Measurements from ENCODE around the gene KIF26B. TPM values are rescaled to one million over a fixed set of nuclear protein-coding genes. Genes with fewer than 3 reads are reported as not detected.

KIF26B gene
- polyA plus RNA-seq, 1 of the 3 experiments (the other 2 are of a cell fraction): 2.6 TPM

DNA sequence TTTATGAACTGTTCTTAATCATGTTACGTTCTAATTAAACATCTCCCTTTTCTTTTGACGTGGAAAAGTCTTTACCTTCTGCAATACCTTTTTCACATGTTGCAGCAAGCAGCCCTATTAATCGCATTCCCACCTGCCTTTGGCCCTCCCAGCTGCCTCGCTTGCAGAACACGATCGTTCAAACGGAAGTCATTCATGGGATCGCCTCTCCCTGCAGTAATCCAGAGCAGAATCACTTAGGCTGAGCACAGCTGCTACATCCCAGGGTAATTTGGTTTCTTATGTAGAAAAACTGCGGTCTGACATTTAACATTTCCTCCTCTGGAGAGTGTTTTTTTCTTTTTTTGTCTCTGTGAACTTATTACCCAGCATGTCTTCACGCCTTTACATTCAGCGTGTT lies 206.3 kb downstream of the KIF26B start:
- Histone ChIP-seq H3K27ac (ENCODE audit: low read depth in 2 of 2, low read length in 1 of 2) (no peak overlapping the region), H3K27me3 (ENCODE audit: insufficient read depth) (no peaks in the 10 kb centered on the region), H3K9ac (no peak overlapping the region), H3K9me2 (no peaks in the 10 kb centered on the region), H4K20me1 (ENCODE audit: insufficient read depth) (no peaks in the 10 kb centered on the region; the same call in 1 of the 2 replicates), H3K79me2 (ENCODE audit: insufficient read depth) (no peaks in the 10 kb centered on the region), H3K36me3 (replicated peaks in 1 of 2; ENCODE audit: control insufficient read depth in 1 of 2, insufficient read depth in 2 of 2, low read length in 1 of 2) (peaks cover 0 to 5% of the 10 kb centered on the region in 2 experiments), H2AFZ (ENCODE audit: low read depth) (no peak overlapping the region), H3K9me3 (no peaks in the 10 kb centered on the region), H3K4me2 (no peak overlapping the region), H3K4me3 (ENCODE audit: low read depth in 2 of 2, low read length in 1 of 2) (no peak overlapping the region), H3K4me1 (ENCODE audit: control insufficient read depth in 1 of 2, insufficient read depth in 2 of 2, low read depth in 1 of 2, low read length in 1 of 2) (peaks cover 0 to 15% of the 10 kb centered on the region in 2 experiments; a peak in 1 of 4 replicates), H3F3A (replicated peaks; ENCODE audit: insufficient read depth) (no peaks in the 10 kb centered on the region)
- no peak for TF ChIP-seq SIN3A (IDR thresholded peaks at IDR 0.05; ENCODE audit: borderline replicate concordance, low read depth, low read length)
- TF ChIP-seq, protein P1, sequence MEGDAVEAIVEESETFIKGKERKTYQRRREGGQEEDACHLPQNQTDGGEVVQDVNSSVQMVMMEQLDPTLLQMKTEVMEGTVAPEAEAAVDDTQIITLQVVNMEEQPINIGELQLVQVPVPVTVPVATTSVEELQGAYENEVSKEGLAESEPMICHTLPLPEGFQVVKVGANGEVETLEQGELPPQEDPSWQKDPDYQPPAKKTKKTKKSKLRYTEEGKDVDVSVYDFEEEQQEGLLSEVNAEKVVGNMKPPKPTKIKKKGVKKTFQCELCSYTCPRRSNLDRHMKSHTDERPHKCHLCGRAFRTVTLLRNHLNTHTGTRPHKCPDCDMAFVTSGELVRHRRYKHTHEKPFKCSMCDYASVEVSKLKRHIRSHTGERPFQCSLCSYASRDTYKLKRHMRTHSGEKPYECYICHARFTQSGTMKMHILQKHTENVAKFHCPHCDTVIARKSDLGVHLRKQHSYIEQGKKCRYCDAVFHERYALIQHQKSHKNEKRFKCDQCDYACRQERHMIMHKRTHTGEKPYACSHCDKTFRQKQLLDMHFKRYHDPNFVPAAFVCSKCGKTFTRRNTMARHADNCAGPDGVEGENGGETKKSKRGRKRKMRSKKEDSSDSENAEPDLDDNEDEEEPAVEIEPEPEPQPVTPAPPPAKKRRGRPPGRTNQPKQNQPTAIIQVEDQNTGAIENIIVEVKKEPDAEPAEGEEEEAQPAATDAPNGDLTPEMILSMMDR (IDR thresholded peaks at IDR 0.05): no peak
- TF ChIP-seq, protein P2, sequence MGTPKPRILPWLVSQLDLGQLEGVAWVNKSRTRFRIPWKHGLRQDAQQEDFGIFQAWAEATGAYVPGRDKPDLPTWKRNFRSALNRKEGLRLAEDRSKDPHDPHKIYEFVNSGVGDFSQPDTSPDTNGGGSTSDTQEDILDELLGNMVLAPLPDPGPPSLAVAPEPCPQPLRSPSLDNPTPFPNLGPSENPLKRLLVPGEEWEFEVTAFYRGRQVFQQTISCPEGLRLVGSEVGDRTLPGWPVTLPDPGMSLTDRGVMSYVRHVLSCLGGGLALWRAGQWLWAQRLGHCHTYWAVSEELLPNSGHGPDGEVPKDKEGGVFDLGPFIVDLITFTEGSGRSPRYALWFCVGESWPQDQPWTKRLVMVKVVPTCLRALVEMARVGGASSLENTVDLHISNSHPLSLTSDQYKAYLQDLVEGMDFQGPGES (IDR thresholded peaks at IDR 0.05; ENCODE audit: low read depth, low read length): no peak
- TF ChIP-seq TCF12 (IDR thresholded peaks at IDR 0.05): no peak
- no peak for TF ChIP-seq RCOR1 (IDR thresholded peaks at IDR 0.05; ENCODE audit: low read length)
- TF ChIP-seq RXRA (IDR thresholded peaks at IDR 0.05; ENCODE audit: borderline replicate concordance, low read depth): no peak
- TF ChIP-seq NRF1 (IDR thresholded peaks at IDR 0.05; ENCODE audit: low read depth, low read length): no peak
- no peak for DNase-seq
- CTCF ChIA-PET: interaction anchor here (1.2 kb wide), 1 partner anchor 204 kb away, joined by 3 read pairs; no protein-coding TSS in a partner anchor
- POLR2A ChIA-PET: no interaction called here
- 94% methylated on average over 11 of the region's 11 CpGs for WGBS (ENCODE audit: low lambda C conversion rate)

DNA sequence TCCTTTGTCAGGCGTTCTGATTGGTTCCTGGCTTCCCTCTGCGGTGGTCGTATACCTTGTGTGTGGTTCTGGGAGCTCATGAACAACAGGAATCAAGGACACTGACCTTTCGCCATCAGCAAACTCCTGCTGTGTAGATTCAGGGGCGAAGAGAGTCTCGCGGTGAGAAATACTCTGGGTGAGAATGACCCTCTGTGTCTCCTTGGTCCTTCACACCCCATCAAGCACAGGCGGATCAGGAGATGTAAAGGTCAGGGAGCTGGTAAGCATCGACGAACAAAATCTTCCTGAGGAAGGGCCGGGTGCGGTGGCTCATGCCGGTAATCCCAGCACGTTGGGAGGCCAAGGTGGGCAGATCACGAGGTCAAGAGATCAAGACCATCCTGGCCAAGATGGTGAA lies 207.2 kb downstream of the KIF26B start:
- peaks cover 3% of the 10 kb centered on the region for H3F3A ChIP-seq (replicated peaks; ENCODE audit: insufficient read depth)
- H3K27ac ChIP-seq (ENCODE audit: low read depth in 2 of 2, low read length in 1 of 2): no peak overlapping the region
- 86% methylated on average over 13 of the region's 15 CpGs for WGBS (ENCODE audit: low lambda C conversion rate)
- ChIA-PET POLR2A (no interaction called here), CTCF (interaction anchor here (1.1 to 1.4 kb wide), 2 partner anchors 17 to 20 kb away, joined by 3 read pairs; no protein-coding TSS in a partner anchor)
- no peak for DNase-seq
- no peak overlapping the region for H2AFZ ChIP-seq (ENCODE audit: low read depth)
- H3K9me3 ChIP-seq: no peaks in the 10 kb centered on the region
- no peaks in the 10 kb centered on the region; the same call in 1 of the 2 replicates for H4K20me1 ChIP-seq (ENCODE audit: insufficient read depth)
- peaks cover 0 to 10% of the 10 kb centered on the region in 2 experiments for H3K36me3 ChIP-seq (replicated peaks in 1 of 2; ENCODE audit: control insufficient read depth in 1 of 2, insufficient read depth in 2 of 2, low read length in 1 of 2)
- no peaks in the 10 kb centered on the region for H3K9me2 ChIP-seq
- H3K79me2 ChIP-seq (ENCODE audit: insufficient read depth): no peaks in the 10 kb centered on the region
- no peak overlapping the region for H3K4me3 ChIP-seq (ENCODE audit: low read depth in 2 of 2, low read length in 1 of 2)
- H3K9ac ChIP-seq: no peak overlapping the region
- no peaks in the 10 kb centered on the region for H3K27me3 ChIP-seq (ENCODE audit: insufficient read depth)
- no peak overlapping the region for H3K4me2 ChIP-seq
- peaks cover 0 to 15% of the 10 kb centered on the region in 2 experiments; a peak in 1 of 4 replicates for H3K4me1 ChIP-seq (ENCODE audit: control insufficient read depth in 1 of 2, insufficient read depth in 2 of 2, low read depth in 1 of 2, low read length in 1 of 2)
- no peak for TF ChIP-seq SIN3A (IDR thresholded peaks at IDR 0.05; ENCODE audit: borderline replicate concordance, low read depth, low read length)
- no peak for TF ChIP-seq RAD21 (IDR thresholded peaks at IDR 0.05; ENCODE audit: low read length)
- no peak for TF ChIP-seq YY1 (IDR thresholded peaks at IDR 0.05; ENCODE audit: low read depth)
- TF ChIP-seq NFIC (IDR thresholded peaks at IDR 0.05; ENCODE audit: borderline replicate concordance): no peak
- TF ChIP-seq, protein P3, sequence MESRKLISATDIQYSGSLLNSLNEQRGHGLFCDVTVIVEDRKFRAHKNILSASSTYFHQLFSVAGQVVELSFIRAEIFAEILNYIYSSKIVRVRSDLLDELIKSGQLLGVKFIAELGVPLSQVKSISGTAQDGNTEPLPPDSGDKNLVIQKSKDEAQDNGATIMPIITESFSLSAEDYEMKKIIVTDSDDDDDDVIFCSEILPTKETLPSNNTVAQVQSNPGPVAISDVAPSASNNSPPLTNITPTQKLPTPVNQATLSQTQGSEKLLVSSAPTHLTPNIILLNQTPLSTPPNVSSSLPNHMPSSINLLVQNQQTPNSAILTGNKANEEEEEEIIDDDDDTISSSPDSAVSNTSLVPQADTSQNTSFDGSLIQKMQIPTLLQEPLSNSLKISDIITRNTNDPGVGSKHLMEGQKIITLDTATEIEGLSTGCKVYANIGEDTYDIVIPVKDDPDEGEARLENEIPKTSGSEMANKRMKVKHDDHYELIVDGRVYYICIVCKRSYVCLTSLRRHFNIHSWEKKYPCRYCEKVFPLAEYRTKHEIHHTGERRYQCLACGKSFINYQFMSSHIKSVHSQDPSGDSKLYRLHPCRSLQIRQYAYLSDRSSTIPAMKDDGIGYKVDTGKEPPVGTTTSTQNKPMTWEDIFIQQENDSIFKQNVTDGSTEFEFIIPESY (IDR thresholded peaks at IDR 0.05; ENCODE audit: borderline replicate concordance, low read depth): no peak
- TF ChIP-seq, protein P4, sequence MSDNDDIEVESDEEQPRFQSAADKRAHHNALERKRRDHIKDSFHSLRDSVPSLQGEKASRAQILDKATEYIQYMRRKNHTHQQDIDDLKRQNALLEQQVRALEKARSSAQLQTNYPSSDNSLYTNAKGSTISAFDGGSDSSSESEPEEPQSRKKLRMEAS (IDR thresholded peaks at IDR 0.05; ENCODE audit: low read depth): no peak
- TF ChIP-seq RCOR1 (IDR thresholded peaks at IDR 0.05; ENCODE audit: low read length): no peak
- TF ChIP-seq, protein P5, sequence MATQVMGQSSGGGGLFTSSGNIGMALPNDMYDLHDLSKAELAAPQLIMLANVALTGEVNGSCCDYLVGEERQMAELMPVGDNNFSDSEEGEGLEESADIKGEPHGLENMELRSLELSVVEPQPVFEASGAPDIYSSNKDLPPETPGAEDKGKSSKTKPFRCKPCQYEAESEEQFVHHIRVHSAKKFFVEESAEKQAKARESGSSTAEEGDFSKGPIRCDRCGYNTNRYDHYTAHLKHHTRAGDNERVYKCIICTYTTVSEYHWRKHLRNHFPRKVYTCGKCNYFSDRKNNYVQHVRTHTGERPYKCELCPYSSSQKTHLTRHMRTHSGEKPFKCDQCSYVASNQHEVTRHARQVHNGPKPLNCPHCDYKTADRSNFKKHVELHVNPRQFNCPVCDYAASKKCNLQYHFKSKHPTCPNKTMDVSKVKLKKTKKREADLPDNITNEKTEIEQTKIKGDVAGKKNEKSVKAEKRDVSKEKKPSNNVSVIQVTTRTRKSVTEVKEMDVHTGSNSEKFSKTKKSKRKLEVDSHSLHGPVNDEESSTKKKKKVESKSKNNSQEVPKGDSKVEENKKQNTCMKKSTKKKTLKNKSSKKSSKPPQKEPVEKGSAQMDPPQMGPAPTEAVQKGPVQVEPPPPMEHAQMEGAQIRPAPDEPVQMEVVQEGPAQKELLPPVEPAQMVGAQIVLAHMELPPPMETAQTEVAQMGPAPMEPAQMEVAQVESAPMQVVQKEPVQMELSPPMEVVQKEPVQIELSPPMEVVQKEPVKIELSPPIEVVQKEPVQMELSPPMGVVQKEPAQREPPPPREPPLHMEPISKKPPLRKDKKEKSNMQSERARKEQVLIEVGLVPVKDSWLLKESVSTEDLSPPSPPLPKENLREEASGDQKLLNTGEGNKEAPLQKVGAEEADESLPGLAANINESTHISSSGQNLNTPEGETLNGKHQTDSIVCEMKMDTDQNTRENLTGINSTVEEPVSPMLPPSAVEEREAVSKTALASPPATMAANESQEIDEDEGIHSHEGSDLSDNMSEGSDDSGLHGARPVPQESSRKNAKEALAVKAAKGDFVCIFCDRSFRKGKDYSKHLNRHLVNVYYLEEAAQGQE (IDR thresholded peaks at IDR 0.05; ENCODE audit: low read depth, low read length): no peak
- no peak for TF ChIP-seq EP300 (IDR thresholded peaks at IDR 0.05; ENCODE audit: borderline replicate concordance in 1 of 2, low read depth in 1 of 2, low read length in 1 of 2)
- TF ChIP-seq NRF1 (IDR thresholded peaks at IDR 0.05; ENCODE audit: low read depth, low read length): no peak
- no peak for TF ChIP-seq RXRA (IDR thresholded peaks at IDR 0.05; ENCODE audit: borderline replicate concordance, low read depth)
- no peak for TF ChIP-seq EZH2phosphoT487 (IDR thresholded peaks at IDR 0.05; ENCODE audit: borderline replicate concordance, low read depth)
- TF ChIP-seq JUND (IDR thresholded peaks at IDR 0.05): no peak
- no peak for TF ChIP-seq TAF1 (IDR thresholded peaks at IDR 0.05; ENCODE audit: borderline replicate concordance, low read depth, low read length)

All from SK-N-SH (cell line).